ENCODE results near the gene CAPN9.

- TF ChIP-seq CTCF (IDR thresholded peaks at IDR 0.05) (no peak), POLR2A (IDR thresholded peaks at IDR 0.05) (no peak)
Measured at GRCh38 chr1:230836793-230837192, 89.6 kb downstream of the CAPN9 start.
